AG04450 (cell line): ENCODE measurements around the gene APBA2. TPM values are rescaled to one million over a fixed set of nuclear protein-coding genes. Genes with fewer than 3 reads are reported as not detected.

ENCODE experiments used
- CTCF ChIA-PET: fragments of 300-600, 350-600 bp; formaldehyde crosslinking; extraction: SDS; loops from one replicate; lab custom pipeline; 2022; ENCODE audit warnings: antibody characterized with exemption, inconsistent platforms; lab: Charles Lee
- POLR2A ChIA-PET: fragments of 350-600 bp; formaldehyde crosslinking; extraction: SDS; loops from one replicate; lab custom pipeline; 2021; ENCODE audit warnings: antibody characterized with exemption, inconsistent platforms; lab: Yijun Ruan, JAX
- DNase-seq: peaks from one replicate; pipeline ENCODE4 v3.0.0-alpha.2; 2011; ENCODE audit warnings: low read depth, low spot score
- H3K27ac ChIP-seq: one replicate; pipeline ENCODE4 v1.5.1; 2012; ENCODE audit warnings: low read depth, low read length, control low read depth
- H3K27me3 ChIP-seq: one replicate; pipeline ENCODE4 v1.6.0; 2012; ENCODE audit warnings: low read length; ENCODE audit not compliant: control insufficient read depth, insufficient read depth
- H3K4me3 ChIP-seq: 2 replicates; pipeline ENCODE4 v1.5.1; 2011; ENCODE audit warnings: mild to moderate bottlenecking, low read depth, low read length, control low read depth
- H3K9me3 ChIP-seq: 2 replicates; pipeline ENCODE4 v1.5.1; 2012; ENCODE audit warnings: low read length; ENCODE audit not compliant: control insufficient read depth, insufficient read depth
- CTCF ChIP-seq: IDR thresholded peaks from 2 replicates; pipeline ENCODE4 v1.5.1; 2011; ENCODE audit warnings: low read depth, low read length, control low read depth, inconsistent platforms
- polyA plus RNA-seq: library from polyadenylated mRNA; depleted of rRNA; stranded (reverse); fragments of >200 nt; gene quantifications from 2 replicates; pipeline ENCODE4 v1.2.3, GENCODE V29; 2011

Gene APBA2
- polyA plus RNA-seq, 1 experiment = 18.9 TPM

GRCh38 chr15:28878209-28878608, 7.6 kb upstream of the APBA2 start:
- no peak for DNase-seq
- Histone ChIP-seq H3K4me3 (no peak overlapping the region), H3K27ac (no peak overlapping the region), H3K27me3 (peaks cover 2% of the 10 kb centered on the region), H3K9me3 (no peaks in the 10 kb centered on the region; the same call in 1 of the 2 replicates)
- POLR2A ChIA-PET = no interaction called here
- CTCF ChIA-PET = interaction anchor here (1.0 to 3.5 kb wide), 3 partner anchors 212 to 262 kb away, joined by 3 to 20 read pairs (median 4); no protein-coding TSS in a partner anchor
- no peak for TF ChIP-seq CTCF

GRCh38 chr15:28879551-28879950, 6.2 kb upstream of the APBA2 start:
- H3K27ac ChIP-seq = no peak overlapping the region
- CTCF ChIA-PET = interaction anchor here (1.5 to 3.5 kb wide), 2 partner anchors 210 to 261 kb away, joined by 3 to 20 read pairs; no protein-coding TSS in a partner anchor
- no peak overlapping the region for H3K4me3 ChIP-seq
- no peak for DNase-seq
- H3K27me3 ChIP-seq = peaks cover 2% of the 10 kb centered on the region
- POLR2A ChIA-PET = no interaction called here
- no peaks in the 10 kb centered on the region; the same call in 1 of the 2 replicates for H3K9me3 ChIP-seq
- TF ChIP-seq CTCF = no peak

GRCh38 chr15:28880680-28881079, 5.1 kb upstream of the APBA2 start:
- ChIA-PET POLR2A (no interaction called here), CTCF (interaction anchor here (1.5 to 3.5 kb wide), 3 partner anchors 209 to 223 kb away, joined by 6 to 20 read pairs (median 7); no protein-coding TSS in a partner anchor)
- Histone ChIP-seq H3K27ac (no peak overlapping the region), H3K9me3 (no peaks in the 10 kb centered on the region; the same call in 1 of the 2 replicates), H3K27me3 (peaks cover 2% of the 10 kb centered on the region), H3K4me3 (no peak overlapping the region)
- DNase-seq = no peak
- no peak for TF ChIP-seq CTCF

GRCh38 chr15:28881170-28881569, 4.6 kb upstream of the APBA2 start:
- peaks cover 2% of the 10 kb centered on the region for H3K27me3 ChIP-seq
- TF ChIP-seq CTCF = peak; percentile 27
- no peak overlapping the region for H3K27ac ChIP-seq
- H3K4me3 ChIP-seq = no peak overlapping the region
- H3K9me3 ChIP-seq = no peaks in the 10 kb centered on the region; the same call in 1 of the 2 replicates
- no peak for DNase-seq
- ChIA-PET POLR2A (no interaction called here), CTCF (interaction anchor here (0.9 to 3.5 kb wide), 4 partner anchors 209 to 235 kb away, joined by 4 to 20 read pairs (median 6); no protein-coding TSS in a partner anchor)

GRCh38 chr15:28881600-28881999, 4.2 kb upstream of the APBA2 start:
- H3K4me3 ChIP-seq = no peak overlapping the region
- H3K9me3 ChIP-seq = no peaks in the 10 kb centered on the region; the same call in 1 of the 2 replicates
- ChIA-PET POLR2A (no interaction called here), CTCF (interaction anchor here (0.9 to 3.5 kb wide), 4 partner anchors 208 to 235 kb away, joined by 4 to 20 read pairs (median 6); no protein-coding TSS in a partner anchor)
- H3K27me3 ChIP-seq = peaks cover 2% of the 10 kb centered on the region
- TF ChIP-seq CTCF = peak; percentile 20; the same call in 1 of the 2 replicates
- no peak overlapping the region for H3K27ac ChIP-seq
- DNase-seq = no peak
